GM21619 (cell line): Measurements from ENCODE around the gene C8A.
A peak's percentile ranks its signal among the peaks of the same experiment; 100 is the strongest.

Experiments
- ATAC-seq: cut with Tn5 transposase; IDR thresholded peaks from one replicate; pipeline ENCODE4 v1.9.1; 2021; ENCODE audit not compliant: unreplicated experiment

Gene C8A

DNA sequence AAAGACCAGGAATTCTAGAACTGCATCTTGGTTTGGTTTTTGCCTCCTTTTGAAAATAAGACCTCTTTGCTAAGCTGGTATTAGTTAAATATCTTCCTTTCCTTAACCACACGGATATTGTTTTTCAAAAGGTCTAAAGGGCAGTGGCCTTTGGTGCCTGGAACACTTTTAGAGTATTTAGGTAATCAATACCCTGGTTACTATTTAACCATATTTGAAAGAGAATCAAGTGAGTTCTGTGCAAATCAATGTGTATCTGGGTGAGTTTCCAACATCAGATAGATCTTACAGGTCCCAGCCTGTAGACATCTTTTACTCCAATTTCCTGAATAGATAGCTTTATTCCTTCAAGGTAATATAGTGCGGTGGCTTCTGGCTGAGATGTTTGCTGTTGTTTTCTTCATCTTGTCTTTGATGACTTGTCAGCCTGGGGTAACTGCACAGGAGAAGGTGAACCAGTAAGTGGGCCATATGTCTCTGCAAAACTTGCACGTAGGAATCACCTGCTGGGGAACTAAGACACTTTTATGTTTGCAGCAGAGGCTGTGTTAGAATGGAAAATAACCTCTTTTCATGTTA, at the start of gene C8A:
Gene C8A, plus strand, starts transcription at position 277 of the 579 bp plus-strand sequence. Its CDS starts 105 bp downstream, at position 382.
- no peak for ATAC-seq

DNA sequence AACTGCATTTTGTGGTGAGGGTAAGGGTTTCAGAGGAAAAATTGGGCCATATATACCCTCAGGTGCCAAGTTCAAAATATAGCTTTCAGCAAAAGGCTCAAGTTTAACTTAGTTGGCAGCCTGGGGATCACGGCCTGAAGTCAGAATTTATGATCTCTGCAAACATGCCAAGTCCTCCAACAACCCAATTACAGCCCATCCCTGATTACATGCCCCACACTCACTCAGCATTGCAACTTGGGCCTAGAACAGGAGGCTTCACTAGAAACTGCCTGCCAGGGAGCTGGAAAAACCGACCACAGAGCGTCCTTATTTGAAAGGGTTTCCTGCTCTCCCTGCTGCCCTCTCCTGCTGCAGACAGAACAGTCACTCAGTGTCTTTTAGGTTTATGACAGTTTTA, 47.8 kb upstream of the C8A start:
- ATAC-seq, result no peak

DNA sequence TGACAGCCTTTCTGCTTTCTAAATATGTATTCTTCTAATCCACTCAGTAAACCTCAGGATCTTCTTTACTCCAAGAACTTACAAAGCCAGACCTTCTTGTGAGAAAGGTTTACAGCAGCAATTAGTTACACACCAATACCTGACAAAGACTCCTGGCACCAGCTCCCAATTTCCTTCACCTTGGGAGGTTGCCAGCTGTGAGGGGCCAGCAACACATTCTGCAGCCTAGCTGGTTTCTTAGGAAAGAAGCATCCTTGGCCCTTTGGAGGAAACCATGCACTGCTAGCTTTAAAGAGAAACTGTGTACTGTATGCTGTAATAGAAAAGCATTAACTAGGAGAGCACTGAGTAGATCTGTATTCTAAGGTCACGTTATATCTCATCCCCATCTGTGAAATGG, 46.2 kb upstream of the C8A start:
- ATAC-seq, result no peak

DNA sequence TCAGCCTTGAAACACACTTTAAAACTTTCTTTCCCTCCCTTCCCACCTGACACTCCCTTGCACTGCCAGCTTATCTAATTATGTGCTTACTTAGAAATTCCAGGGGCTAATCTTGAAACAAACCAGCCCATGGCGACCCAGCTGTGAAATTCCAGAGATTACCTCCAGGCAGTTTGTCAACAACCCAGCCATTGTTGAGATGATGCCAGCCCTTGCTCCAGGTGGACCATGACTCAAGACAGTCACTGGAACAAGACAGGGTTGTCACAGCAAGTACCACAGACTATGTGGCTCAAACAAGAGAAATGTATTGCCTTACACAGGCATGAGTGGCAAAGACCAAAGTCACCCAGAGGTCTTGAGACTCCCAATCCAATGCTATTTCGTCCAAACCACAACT, 43.3 kb upstream of the C8A start:
- no peak for ATAC-seq

DNA sequence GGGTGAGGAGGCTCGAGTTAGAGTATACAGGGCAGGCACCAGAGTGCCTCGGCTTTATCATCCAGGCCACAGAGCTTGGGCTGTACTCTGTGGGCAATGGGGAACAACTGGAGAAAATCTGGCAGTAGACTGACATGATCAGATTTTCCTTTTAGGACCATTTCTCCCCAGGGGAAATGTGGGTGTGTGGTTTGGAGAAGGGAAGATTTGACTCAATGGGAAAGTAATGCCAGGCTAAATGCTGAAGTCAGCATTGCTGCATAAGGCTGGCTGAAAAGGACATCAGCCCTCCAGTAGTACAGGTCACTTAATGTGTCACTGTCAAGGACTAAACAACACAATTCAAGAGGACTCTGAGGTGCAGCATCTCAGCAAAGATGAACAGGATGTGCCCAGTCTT, 40.4 kb upstream of the C8A start:
- no peak for ATAC-seq

DNA sequence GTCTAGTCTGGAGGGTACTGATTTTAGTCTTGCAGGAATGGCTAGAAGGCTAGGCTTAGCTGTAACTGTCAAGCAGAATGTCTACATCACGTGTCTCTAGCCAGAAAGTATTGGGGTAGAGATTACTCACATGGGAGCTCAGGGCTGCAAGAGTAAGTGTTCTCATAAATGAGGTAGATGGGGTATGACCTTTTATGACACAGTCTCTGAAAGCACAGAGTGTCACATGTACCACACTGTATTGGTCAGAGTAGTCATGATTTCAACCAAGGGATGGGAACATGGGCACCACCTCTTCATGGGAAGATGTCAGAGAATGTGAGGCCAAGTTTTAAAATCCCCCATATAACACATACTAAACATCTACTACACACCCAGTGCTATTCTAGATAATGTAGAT, 38.3 kb upstream of the C8A start:
- ATAC-seq, result no peak

DNA sequence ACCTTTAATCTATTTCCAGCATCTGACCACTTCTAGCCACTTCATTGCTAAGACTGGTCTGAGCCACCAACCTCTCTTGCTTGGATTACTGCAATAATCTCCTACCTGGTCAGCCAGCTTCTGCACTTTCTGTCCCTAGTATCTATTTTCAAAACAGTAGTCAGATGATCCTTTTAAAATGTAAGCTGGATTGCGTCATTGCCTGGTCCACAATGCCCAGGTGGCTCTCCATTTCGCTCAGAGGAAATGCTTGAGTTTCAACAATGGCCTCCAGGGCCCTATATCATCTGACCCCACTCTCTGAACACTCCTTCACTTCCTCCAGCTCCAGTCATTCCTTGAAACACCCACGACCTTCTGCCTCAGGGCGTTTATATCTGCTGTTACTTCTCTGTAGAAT, 37.7 kb upstream of the C8A start:
- ATAC-seq, result peak; percentile 74

DNA sequence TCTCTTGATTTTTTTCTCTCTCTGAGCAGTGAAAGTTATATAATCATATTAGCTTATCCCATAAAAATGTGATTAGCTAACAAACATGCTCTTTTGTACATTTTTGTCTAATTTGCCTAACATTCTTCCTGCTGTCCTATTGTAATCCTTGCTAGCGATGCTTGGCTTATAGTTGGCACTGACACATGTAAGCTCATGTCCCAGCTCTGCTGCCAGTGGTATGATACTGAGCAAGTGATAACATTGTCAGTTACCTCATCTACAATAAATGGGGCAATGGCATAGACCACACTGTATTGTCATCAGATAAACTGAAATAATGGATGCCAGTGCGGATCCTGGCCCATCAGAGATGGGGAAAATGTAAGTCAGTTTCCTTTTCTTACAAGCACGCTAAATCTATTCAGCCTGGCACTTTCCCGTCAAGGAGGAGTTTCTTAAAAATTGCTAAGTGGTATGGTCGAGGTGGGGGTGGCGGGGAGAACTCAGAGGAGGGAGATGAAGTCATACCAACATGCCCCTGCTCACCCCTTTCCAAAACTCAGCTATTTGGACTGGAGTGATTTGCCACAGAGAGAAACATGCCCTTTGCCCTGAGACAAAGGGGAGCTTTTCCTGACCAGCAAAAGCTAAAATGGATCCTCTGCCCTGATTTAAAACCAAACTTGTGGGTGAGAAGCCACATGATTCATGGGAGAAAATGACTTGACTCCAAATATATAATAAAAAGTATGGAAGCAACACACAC, 36.7 kb upstream of the C8A start:
- no peak for ATAC-seq

DNA sequence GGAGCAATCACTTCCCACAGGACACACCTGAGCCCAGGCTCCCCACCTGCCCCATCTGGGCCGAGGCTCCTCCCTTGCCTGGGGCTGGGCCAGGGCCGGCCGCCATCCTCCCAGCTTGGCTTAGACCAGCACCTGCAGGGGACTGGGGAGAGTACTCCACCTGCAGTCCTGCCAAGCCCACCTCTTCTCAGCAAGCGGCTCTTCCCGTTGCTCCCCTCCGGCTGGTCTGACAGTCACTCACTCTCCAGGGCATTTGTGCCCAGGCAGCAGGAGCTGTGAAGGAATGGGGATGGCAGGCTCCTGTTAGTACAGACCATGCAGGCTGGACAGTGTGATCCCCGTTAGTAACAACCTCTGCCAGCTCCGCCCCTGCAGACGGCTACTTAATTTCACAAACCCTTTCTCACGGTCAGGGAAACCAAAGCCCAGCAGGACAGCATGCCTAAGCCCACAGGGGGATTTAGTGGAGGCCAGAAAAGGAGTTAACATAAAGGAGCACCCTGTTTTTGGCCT, 35.2 kb upstream of the C8A start, which contains the start of gene FYB2:
Gene FYB2, minus strand, starts transcription at position 18 of the 513 bp plus-strand sequence. CDS start 114 bp downstream, outside the sequence.
- ATAC-seq, result no peak

DNA sequence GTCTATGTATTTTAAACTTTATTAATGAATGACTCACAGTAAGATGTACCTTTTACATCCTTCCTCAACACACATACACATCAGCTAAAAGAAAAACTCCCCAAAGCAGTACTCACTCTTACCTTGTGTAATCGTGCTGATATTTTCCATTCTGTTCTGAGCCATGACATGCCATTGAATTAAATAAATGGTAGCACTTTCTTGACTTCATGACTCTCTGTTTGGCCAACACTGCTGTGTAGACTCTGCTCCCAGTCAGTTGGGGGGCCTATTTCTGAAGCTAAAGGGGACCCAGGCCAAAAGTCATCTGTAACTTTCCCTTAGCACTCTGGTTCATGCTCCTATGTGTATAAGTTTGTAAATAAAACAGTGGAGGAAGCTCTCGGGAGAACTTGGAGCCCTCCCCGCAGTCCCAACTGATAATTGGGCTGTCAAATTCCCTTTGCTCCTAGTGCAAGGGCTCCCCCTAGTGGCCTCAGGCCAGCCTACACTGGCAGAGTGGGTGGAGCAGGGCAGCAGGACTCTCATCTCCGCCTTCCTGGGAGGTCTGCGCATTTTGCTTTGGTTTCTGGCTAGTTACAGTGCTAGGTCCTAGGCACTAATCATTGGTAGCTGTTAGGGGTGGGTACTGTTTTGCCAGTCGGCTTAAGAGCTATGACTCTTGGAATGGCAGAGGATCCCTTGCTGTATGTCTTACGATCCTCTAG, 33.7 kb upstream of the C8A start:
- peak; percentile 62 for ATAC-seq

DNA sequence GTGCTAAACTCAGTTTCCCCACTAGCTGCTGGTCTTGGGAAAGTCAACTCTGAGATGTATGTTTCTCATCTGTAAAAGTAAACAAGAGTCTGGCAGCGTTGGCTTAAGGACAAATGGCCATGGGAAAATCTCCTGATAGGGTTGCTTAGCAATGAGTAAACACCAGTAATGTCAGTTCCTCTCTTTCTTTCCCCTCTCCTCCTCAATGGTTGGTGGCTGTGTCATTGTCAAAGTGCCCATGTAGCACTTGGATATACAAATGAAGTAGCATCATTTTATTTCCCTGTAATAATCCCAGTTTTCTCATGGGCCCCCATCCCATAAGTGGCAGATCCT, 33.2 kb upstream of the C8A start:
- ATAC-seq, result no peak

DNA sequence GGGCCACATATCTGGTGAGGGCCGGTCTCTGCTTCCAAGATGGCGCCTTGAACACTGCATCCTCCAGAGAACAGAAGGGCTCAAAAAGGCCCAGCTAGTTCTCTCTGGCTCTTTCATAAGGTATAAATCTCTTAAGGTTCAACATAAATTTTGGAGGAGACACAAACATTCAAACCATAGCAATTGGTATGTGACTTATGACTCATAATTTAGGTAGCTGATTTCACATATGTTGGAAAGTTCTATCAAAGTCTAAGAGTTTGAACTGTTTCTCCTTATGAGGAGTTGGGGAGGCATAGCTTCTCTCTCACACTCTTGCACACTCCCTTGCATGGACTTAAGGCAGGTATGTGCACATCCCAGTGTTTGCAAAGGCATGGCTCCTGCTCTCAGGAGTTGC, 30.3 kb upstream of the C8A start:
- no peak for ATAC-seq

DNA sequence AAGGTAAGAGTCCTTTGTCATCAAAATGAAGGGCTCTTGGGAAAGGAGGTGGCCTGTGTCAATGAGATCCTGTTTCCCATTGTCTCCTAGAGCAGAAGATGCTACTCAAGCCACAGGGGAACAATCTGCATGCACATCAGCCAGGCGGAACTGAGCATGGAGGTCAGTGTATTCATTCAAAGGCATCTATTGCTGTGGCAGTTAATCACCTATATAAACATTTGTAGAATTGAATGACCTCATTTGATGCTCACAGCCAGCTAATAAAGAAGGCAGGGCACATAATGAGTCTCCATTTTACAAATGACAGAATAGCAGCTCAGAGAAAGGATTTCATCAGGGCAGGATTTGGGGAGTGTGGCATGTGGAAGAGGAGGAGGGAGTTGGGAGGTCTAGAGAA, 29.7 kb upstream of the C8A start:
- ATAC-seq, result no peak

DNA sequence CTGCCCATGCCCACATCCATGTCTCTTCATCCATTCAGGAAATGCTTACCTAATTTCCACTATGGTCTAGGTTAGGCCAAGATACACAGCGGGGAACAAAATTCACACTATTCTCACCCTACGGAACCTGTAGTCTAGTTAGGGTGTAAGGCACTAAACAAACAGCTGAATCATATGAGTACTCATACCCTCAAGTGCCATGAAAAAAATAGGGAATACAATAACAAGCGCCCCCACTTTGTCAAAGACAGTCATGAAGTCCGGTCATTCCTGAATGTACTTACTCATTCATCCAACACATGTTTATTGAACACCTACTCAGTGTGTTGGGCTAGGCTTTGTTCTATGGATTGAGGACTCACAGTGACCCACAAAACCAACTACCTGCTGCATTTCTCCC, 29.2 kb upstream of the C8A start:
- ATAC-seq, result no peak

DNA sequence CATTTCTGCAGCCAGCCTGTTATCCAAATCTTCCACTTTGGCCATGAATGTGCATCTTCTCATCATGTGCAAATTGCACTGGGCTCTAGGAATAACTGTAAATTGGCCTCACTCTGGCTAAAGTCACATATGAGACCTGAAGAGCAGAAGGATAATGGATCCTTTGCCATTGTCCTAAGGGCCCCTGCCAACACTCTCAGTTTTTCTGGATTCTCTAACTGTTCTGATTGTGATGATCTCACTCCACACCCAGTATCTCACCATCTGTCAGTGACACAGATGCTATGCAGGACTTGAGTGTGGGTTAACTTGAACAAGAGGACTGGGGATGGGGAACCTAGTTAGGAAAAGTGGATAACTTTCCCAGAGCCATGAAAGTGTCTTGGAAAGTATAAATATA, 26.9 kb upstream of the C8A start:
- no peak for ATAC-seq

DNA sequence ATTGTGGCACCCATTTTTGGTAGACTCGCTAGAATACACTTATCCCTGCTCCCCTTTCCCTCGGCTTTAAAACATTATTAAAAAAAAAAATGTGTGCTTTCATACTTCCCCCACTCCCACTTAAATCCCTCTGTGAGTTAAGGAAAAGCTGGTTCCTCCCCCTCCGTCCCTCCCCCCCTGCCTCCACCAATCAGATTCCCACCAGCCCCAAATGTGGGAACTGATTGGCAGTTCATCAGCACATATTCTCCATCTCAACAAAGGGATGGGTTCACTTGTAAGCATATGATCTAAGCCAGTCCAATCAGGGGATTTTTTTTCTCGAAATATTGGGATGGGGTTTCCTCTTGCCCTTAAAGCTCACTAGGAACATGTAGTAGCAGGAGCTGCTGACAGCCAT, 24.5 kb upstream of the C8A start:
- ATAC-seq, result no peak

DNA sequence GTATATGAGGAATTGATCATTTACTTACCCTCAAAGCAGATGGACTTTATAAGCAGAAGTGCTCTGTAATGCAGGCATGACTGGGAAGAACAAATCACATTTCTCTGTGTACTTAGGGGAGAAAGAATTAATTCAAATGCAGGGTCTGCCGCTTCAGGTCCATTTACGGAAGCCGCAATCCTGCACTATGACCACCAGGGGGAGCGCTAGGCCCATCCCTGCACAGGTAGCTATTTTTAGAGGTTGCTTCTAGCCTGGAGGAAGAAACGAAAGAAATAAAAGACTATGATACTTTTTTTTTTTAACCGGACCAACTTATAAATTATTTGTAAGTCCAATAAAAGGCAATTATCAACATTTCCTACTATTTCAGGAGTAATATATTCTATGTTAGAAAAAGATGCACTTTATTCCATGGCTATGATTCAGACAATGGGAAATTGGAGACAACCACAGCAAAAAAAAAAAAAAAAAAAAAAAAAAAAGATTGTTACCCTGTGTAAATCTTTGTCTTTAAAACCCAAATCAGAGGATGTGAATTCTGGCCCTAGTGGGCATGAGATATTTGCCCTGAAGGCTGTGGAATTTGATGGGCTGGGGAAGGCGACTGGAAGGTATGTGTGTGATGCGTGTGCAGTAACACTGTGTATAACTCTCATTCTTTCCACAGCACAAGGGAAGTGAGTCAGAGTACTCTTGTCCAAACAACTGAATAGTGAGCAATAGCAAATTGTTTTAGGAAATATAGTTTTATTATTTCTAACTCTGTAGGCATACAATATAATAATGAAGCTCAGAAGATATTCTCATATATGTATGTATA, 22.5 kb upstream of the C8A start:
- ATAC-seq, result no peak

DNA sequence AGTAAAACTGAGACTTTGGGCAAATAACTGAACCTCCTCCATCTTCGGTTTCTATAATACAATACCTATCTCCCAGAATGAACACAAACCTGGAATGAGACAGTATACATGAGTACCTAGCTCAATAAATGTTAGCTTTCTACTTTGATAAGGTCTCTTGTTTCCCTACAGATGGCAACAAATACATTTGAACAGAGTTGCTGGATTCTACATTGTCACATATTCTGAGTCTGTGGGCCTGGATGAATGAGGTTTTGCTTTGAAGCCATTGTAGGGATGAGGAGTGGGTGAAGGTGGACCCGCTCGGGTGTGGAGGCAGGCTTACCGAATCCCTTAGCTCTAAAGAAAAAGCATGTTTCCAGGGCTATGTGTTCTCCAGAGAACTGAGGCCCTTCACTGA, 21.5 kb upstream of the C8A start:
- ATAC-seq, result no peak

DNA sequence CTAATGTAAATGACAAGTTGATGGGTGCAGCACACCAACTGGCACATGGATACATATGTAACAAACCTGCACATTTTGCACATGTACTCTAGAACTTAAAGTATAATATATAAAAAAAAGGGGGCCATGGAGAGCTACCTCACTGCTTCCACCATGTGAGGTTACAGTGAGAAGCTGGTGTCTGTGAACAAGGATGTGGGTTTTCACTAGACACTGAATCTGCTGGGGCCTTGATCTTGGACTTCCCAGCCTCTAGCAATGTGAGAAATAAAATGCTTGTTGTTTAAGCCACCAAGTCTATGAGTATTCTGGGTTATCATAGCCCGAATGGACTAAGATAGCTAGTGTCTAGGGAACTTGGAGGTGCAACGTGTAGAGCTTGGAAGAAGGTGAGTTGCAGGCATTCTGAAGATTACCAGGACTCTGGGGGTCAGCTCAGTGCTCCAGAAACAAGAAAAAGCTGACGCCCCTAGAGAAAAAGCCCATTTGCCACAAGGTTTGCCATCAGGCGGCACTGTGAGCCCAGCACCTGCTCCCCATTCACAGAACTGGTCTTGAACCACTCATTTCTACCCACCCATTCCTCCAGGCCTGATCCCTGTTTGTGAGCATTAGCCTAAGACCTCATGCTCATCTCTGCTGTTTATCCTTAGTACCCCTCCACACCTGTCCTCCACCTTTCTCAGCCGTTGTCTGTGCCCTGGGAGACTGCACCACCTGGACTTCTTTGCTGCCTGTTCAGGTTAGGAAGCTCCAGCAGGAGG, 20.3 kb upstream of the C8A start:
- no peak for ATAC-seq

DNA sequence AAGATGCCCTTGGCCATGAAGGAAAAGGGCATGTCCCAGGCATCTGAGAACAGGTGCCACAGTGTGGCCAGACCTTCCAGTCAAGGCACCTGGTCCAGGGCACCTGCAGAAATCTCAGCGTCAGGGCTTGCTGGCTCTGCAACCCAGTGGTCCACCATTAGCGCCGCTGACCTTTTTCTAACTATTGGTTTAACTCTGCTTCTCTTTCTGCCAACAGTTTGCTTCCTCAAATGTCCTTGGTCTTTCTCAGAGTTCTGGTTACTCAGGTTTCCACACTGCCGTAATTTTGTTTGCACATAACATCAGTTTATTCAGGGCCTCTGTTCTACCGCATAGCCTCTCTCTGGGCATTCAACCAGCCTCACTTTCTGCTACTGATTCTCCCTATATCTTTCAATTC, 18.9 kb upstream of the C8A start:
- no peak for ATAC-seq

DNA sequence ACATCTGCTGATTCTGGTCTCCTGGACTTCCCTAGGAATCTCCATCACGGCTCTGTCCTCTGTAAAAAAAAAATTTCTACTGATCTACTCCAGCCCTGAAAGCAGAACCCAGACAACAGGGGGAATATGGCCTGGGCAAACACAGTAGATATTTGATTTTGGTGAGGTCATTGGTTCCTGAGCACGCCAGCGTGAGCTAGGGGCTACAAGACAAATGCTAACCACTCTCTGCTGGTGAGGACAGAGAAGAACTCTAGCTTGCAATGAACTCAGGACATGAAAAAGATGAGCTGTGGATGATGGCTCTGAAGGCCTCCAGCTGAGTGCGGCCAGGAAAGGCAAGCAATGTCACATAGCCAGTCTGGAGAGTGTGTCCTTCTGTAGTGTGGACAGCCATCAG, 18.2 kb upstream of the C8A start:
- no peak for ATAC-seq
